WTC11 (cell line): Measurements from ENCODE around the gene RND2. TPM values are rescaled to one million over a fixed set of nuclear protein-coding genes. Genes with fewer than 3 reads are reported as not detected.
A peak's percentile ranks its signal among the peaks of the same experiment; 100 is the strongest.

Experiments used
- ATAC-seq: fragments of 200-7000 bp; cut with Tn5 transposase; 2 replicates; pipeline ENCODE4 v1.10.0; 2021; ENCODE audit warnings: mild to moderate bottlenecking, moderate library complexity
- CTCF ChIA-PET: fragments of 300-600 bp; sonication (Branson Sonifier 250); formaldehyde crosslinking; loops from one replicate; lab custom pipeline; 2021; ENCODE audit warnings: antibody characterized with exemption; lab: Charles Lee
- POLR2A ChIA-PET: fragments of 350-600 bp; sonication (Branson Sonifier 250); formaldehyde crosslinking; loops from one replicate; lab custom pipeline; 2021; ENCODE audit warnings: antibody characterized with exemption; lab: Charles Lee
- DNase-seq: peaks from one replicate; pipeline ENCODE4 v3.0.0; 2021; ENCODE audit warnings: low spot score
- H3K27ac Mint-ChIP-seq: 2 replicates; pipeline ENCODE4 v1.8.0; 2021; ENCODE audit warnings: mixed read lengths
- H3K27me3 Mint-ChIP-seq: 2 replicates; pipeline ENCODE4 v1.8.0; 2021; ENCODE audit warnings: low read depth, mild to moderate bottlenecking, moderate library complexity, mixed read lengths
- H3K36me3 Mint-ChIP-seq: 2 replicates; pipeline ENCODE4 v1.8.0; 2021; ENCODE audit warnings: mixed read lengths
- H3K4me1 Mint-ChIP-seq: 2 replicates; pipeline ENCODE4 v1.8.0; 2022; ENCODE audit warnings: mixed read lengths
- H3K4me3 Mint-ChIP-seq: 2 replicates; pipeline ENCODE4 v1.8.0; 2021; ENCODE audit warnings: mild to moderate bottlenecking, moderate library complexity, mixed read lengths
- H3K9me3 Mint-ChIP-seq: 2 replicates; pipeline ENCODE4 v1.8.0; 2021; ENCODE audit warnings: mixed read lengths
- CBFB ChIP-seq: sonication (generic); formaldehyde crosslinking; IDR thresholded peaks from 2 replicates; pipeline ENCODE4 v1.8.1; 2022; ENCODE audit warnings: mild to moderate bottlenecking, low read depth, missing genetic modification reagents
- CREB1 ChIP-seq: sonication (generic); formaldehyde crosslinking; IDR thresholded peaks from 2 replicates; pipeline ENCODE4 v1.8.0; 2023; ENCODE audit warnings: mild to moderate bottlenecking, missing genetic modification reagents
- ELF4 ChIP-seq: sonication (generic); formaldehyde crosslinking; IDR thresholded peaks from 2 replicates; pipeline ENCODE4 v1.8.1; 2022; ENCODE audit warnings: low read depth, mild to moderate bottlenecking, moderate library complexity, missing genetic modification reagents
- HMGA2 ChIP-seq: fragments of 250-450 bp; sonication (Bioruptor Pico); IDR thresholded peaks from 2 replicates; pipeline ENCODE4 v1.4.0; 2021; ENCODE audit warnings: mild to moderate bottlenecking, moderate library complexity
- NFE2L1 ChIP-seq: sonication (generic); formaldehyde crosslinking; IDR thresholded peaks from 2 replicates; pipeline ENCODE4 v1.8.1; 2023; ENCODE audit warnings: missing genetic modification reagents
- NFYB ChIP-seq: sonication (generic); formaldehyde crosslinking; conservative IDR thresholded peaks from 2 replicates; pipeline ENCODE4 v1.8.0; 2022; ENCODE audit warnings: low read depth, missing genetic modification reagents
- NR3C1 ChIP-seq: sonication (generic); formaldehyde crosslinking; conservative IDR thresholded peaks from 2 replicates; pipeline ENCODE4 v1.8.1; 2023; ENCODE audit warnings: low read depth, mild to moderate bottlenecking, missing genetic modification reagents
- SMAD4 ChIP-seq: sonication (generic); formaldehyde crosslinking; IDR thresholded peaks from 2 replicates; pipeline ENCODE4 v1.8.0; 2022; ENCODE audit warnings: mild to moderate bottlenecking, missing genetic modification reagents
- ZNF317 ChIP-seq: sonication (generic); formaldehyde crosslinking; IDR thresholded peaks from 2 replicates; pipeline ENCODE4 v1.8.1; 2023; ENCODE audit warnings: low read depth, mild to moderate bottlenecking, moderate library complexity, missing genetic modification reagents, borderline replicate concordance
- ZNF416 ChIP-seq: fragments of 250-450 bp; sonication (Bioruptor Pico); IDR thresholded peaks from 2 replicates; pipeline ENCODE4 v1.9.0; 2021; ENCODE audit warnings: mild to moderate bottlenecking, inconsistent platforms
- total RNA-seq: library from RNA; stranded (reverse); gene quantifications from 3 replicates; pipeline ENCODE4 v1.2.3, GENCODE V29; 2021
- TF ChIP-seq, protein P1 (sequence below): sonication (generic); formaldehyde crosslinking; IDR thresholded peaks from 2 replicates; pipeline ENCODE4 v1.8.0; 2023; ENCODE audit warnings: missing genetic modification reagents
- TF ChIP-seq, protein P2 (sequence below): sonication (generic); formaldehyde crosslinking; IDR thresholded peaks from 2 replicates; pipeline ENCODE4 v1.8.1; 2023; ENCODE audit warnings: mild to moderate bottlenecking, missing genetic modification reagents, borderline replicate concordance
- TF ChIP-seq, protein P3 (sequence below): sonication (generic); formaldehyde crosslinking; IDR thresholded peaks from 2 replicates; pipeline ENCODE4 v1.8.0; 2022; ENCODE audit warnings: missing genetic modification reagents
- TF ChIP-seq, protein P4 (sequence below): sonication (generic); formaldehyde crosslinking; IDR thresholded peaks from 2 replicates; pipeline ENCODE4 v1.8.0; 2022; ENCODE audit warnings: mild to moderate bottlenecking, missing genetic modification reagents
- TF ChIP-seq, protein P5 (sequence below): sonication (generic); formaldehyde crosslinking; IDR thresholded peaks from 2 replicates; pipeline ENCODE4 v1.8.0; 2022; ENCODE audit warnings: mild to moderate bottlenecking, missing genetic modification reagents
- TF ChIP-seq, protein P6 (sequence below): fragments of 250-450 bp; sonication (Bioruptor Pico); IDR thresholded peaks from 2 replicates; pipeline ENCODE4 v1.9.0; 2021; ENCODE audit warnings: mild to moderate bottlenecking
- TF ChIP-seq, protein P7 (sequence below): sonication (generic); formaldehyde crosslinking; IDR thresholded peaks from 2 replicates; pipeline ENCODE4 v1.8.1; 2023; ENCODE audit warnings: mild to moderate bottlenecking, missing genetic modification reagents, moderate library complexity

Gene RND2
- total RNA-seq, 1 experiment from 2014 or later = 50.2 TPM

DNA sequence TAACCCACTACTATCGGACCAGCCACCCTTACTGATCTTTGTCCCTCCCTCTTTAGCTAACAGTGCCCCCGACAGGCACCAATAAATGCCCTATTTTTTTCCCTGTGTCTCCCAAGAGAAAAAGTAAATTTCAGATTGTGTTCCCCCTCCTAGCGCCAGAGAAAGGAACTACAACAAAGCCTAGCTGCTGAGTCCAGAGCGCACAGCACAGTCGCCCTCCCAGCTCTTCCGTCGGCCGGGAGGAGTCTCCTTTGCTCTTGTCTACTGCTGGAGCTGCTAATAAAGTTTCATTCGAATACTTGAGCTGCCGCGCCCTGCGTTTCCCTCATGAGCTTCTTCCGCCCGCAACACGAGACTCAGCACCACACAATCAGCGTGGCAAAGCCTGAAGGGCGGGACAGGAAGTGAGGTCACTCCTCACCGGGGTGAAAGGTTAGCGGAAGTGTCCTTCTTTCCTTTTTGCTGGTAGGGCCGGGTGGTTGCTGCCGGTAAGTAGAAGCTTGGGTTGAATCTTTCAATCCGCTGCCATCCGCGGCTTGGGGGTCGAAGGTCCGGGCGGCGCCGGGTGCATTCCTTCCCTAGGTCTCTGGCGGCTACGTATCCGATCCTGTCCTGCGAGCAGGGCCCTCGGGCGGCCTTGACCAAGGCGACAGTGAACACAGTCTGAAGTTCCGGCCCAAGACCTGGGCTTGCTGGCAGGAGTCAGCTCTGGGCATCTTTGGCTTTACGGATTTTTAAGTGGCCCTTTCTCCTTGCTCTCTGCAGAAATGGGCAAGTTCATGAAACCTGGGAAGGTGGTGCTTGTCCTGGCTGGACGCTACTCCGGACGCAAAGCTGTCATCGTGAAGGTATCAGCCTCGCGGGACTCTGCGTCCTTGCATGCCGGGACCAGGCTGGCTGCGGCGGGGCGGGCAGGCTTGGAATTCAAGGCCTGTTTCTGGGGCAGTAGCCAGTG lies 26.8 kb upstream of the RND2 start, which contains the start of gene RPL27 (continued):
- TF ChIP-seq, protein P1, sequence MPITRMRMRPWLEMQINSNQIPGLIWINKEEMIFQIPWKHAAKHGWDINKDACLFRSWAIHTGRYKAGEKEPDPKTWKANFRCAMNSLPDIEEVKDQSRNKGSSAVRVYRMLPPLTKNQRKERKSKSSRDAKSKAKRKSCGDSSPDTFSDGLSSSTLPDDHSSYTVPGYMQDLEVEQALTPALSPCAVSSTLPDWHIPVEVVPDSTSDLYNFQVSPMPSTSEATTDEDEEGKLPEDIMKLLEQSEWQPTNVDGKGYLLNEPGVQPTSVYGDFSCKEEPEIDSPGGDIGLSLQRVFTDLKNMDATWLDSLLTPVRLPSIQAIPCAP (CRISPR knock-in tag) = 0 out of 2 replicates have a peak, but pooled peaks have one; percentile 22
- TF ChIP-seq, protein P2, sequence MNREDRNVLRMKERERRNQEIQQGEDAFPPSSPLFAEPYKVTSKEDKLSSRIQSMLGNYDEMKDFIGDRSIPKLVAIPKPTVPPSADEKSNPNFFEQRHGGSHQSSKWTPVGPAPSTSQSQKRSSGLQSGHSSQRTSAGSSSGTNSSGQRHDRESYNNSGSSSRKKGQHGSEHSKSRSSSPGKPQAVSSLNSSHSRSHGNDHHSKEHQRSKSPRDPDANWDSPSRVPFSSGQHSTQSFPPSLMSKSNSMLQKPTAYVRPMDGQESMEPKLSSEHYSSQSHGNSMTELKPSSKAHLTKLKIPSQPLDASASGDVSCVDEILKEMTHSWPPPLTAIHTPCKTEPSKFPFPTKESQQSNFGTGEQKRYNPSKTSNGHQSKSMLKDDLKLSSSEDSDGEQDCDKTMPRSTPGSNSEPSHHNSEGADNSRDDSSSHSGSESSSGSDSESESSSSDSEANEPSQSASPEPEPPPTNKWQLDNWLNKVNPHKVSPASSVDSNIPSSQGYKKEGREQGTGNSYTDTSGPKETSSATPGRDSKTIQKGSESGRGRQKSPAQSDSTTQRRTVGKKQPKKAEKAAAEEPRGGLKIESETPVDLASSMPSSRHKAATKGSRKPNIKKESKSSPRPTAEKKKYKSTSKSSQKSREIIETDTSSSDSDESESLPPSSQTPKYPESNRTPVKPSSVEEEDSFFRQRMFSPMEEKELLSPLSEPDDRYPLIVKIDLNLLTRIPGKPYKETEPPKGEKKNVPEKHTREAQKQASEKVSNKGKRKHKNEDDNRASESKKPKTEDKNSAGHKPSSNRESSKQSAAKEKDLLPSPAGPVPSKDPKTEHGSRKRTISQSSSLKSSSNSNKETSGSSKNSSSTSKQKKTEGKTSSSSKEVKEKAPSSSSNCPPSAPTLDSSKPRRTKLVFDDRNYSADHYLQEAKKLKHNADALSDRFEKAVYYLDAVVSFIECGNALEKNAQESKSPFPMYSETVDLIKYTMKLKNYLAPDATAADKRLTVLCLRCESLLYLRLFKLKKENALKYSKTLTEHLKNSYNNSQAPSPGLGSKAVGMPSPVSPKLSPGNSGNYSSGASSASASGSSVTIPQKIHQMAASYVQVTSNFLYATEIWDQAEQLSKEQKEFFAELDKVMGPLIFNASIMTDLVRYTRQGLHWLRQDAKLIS (CRISPR knock-in tag) = peak; percentile 82; the same call in 1 of the 2 replicates
- TF ChIP-seq CBFB (CRISPR knock-in tag) = no peak
- no peak for TF ChIP-seq ELF4 (CRISPR knock-in tag)
- TF ChIP-seq NFYB (CRISPR knock-in tag) = peak; percentile 66; the same call in 1 of the 2 replicates
- TF ChIP-seq ZNF416 = 0 out of 2 replicates have a peak, but pooled peaks have one; percentile 61
- TF ChIP-seq, protein P3, sequence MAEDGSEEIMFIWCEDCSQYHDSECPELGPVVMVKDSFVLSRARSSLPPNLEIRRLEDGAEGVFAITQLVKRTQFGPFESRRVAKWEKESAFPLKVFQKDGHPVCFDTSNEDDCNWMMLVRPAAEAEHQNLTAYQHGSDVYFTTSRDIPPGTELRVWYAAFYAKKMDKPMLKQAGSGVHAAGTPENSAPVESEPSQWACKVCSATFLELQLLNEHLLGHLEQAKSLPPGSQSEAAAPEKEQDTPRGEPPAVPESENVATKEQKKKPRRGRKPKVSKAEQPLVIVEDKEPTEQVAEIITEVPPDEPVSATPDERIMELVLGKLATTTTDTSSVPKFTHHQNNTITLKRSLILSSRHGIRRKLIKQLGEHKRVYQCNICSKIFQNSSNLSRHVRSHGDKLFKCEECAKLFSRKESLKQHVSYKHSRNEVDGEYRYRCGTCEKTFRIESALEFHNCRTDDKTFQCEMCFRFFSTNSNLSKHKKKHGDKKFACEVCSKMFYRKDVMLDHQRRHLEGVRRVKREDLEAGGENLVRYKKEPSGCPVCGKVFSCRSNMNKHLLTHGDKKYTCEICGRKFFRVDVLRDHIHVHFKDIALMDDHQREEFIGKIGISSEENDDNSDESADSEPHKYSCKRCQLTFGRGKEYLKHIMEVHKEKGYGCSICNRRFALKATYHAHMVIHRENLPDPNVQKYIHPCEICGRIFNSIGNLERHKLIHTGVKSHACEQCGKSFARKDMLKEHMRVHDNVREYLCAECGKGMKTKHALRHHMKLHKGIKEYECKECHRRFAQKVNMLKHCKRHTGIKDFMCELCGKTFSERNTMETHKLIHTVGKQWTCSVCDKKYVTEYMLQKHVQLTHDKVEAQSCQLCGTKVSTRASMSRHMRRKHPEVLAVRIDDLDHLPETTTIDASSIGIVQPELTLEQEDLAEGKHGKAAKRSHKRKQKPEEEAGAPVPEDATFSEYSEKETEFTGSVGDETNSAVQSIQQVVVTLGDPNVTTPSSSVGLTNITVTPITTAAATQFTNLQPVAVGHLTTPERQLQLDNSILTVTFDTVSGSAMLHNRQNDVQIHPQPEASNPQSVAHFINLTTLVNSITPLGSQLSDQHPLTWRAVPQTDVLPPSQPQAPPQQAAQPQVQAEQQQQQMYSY (CRISPR knock-in tag) = no peak
- TF ChIP-seq NR3C1 = no peak
- no peak for TF ChIP-seq HMGA2 (CRISPR knock-in tag)
- peak; percentile 43; the same call in 1 of the 2 replicates for TF ChIP-seq CREB1 (CRISPR knock-in tag)
- TF ChIP-seq, protein P4, sequence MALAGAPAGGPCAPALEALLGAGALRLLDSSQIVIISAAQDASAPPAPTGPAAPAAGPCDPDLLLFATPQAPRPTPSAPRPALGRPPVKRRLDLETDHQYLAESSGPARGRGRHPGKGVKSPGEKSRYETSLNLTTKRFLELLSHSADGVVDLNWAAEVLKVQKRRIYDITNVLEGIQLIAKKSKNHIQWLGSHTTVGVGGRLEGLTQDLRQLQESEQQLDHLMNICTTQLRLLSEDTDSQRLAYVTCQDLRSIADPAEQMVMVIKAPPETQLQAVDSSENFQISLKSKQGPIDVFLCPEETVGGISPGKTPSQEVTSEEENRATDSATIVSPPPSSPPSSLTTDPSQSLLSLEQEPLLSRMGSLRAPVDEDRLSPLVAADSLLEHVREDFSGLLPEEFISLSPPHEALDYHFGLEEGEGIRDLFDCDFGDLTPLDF = peak; percentile 40; the same call in 1 of the 2 replicates

DNA sequence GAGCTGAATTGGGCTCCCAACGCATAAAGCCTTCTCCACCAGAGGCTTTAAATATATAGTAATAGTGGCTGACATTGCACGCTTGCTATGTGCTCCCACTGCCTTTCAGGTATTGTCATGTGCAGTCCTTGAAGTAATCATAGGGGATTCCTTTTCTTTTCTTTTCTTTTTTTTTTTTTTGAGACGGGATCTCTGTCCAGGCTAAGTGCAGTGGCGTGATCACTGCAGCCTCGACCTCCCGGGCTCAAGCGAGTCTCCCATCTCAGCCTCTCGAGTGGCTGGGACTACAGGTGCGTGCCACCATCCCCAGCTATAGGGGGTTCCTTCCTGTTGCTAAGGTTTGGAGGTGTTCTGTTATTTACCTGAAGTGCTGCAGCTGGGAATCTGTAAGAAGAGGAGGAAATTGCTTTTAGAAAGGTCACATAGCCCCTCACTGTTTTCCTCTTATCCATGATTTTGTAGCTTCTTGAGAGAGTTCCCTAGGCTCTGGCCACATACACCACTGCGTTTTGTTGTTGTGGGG lies 26.0 kb upstream of the RND2 start:
- no peaks in the 10 kb centered on the region; the same call in 1 of the 2 replicates for H3K27me3 Mint-ChIP-seq
- no peaks in the 10 kb centered on the region for H3K9me3 Mint-ChIP-seq
- ATAC-seq (no peak), DNase-seq (no peak)
- POLR2A ChIA-PET = interaction anchor here (1.5 to 2.3 kb wide), 5 partner anchors 7 to 317 kb away, joined by 6 to 27 read pairs (median 8); partner anchors contain the start of genes BRCA1, IFI35, TMEM106A and VAT1
- H3K27ac Mint-ChIP-seq = peak overlapping the region; percentile 99
- CTCF ChIA-PET = interaction anchor here (1.5 to 3.4 kb wide), 6 partner anchors 8 to 175 kb away, joined by 8 to 28 read pairs (median 14); partner anchors contain the start of genes BECN1, IFI35, NBR1 and RND2
- peaks cover 31% of the 10 kb centered on the region for H3K4me1 Mint-ChIP-seq
- peak overlapping the region; percentile 100 for H3K4me3 Mint-ChIP-seq
- peaks cover 54% of the 10 kb centered on the region for H3K36me3 Mint-ChIP-seq
- TF ChIP-seq, protein P5, sequence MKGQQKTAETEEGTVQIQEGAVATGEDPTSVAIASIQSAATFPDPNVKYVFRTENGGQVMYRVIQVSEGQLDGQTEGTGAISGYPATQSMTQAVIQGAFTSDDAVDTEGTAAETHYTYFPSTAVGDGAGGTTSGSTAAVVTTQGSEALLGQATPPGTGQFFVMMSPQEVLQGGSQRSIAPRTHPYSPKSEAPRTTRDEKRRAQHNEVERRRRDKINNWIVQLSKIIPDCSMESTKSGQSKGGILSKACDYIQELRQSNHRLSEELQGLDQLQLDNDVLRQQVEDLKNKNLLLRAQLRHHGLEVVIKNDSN = no peak
- TF ChIP-seq, protein P6, sequence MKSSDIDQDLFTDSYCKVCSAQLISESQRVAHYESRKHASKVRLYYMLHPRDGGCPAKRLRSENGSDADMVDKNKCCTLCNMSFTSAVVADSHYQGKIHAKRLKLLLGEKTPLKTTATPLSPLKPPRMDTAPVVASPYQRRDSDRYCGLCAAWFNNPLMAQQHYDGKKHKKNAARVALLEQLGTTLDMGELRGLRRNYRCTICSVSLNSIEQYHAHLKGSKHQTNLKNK (CRISPR knock-in tag) = no peak
- TF ChIP-seq NFE2L1 = no peak
- TF ChIP-seq, protein P7, sequence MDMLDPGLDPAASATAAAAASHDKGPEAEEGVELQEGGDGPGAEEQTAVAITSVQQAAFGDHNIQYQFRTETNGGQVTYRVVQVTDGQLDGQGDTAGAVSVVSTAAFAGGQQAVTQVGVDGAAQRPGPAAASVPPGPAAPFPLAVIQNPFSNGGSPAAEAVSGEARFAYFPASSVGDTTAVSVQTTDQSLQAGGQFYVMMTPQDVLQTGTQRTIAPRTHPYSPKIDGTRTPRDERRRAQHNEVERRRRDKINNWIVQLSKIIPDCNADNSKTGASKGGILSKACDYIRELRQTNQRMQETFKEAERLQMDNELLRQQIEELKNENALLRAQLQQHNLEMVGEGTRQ = no peak
- TF ChIP-seq CBFB (CRISPR knock-in tag) = no peak
- no peak for TF ChIP-seq ZNF317 (CRISPR knock-in tag)
- no peak for TF ChIP-seq SMAD4 (CRISPR knock-in tag)
- TF ChIP-seq, protein P3 (CRISPR knock-in tag) = no peak
